ENCODE data around the gene CDK14. TPM values are rescaled to one million over a fixed set of nuclear protein-coding genes. Genes with fewer than 3 reads are reported as not detected.

Gene CDK14
- polyA plus RNA-seq, 3 donors, result 28.6 to 35.1 (median 33.7) TPM

DNA sequence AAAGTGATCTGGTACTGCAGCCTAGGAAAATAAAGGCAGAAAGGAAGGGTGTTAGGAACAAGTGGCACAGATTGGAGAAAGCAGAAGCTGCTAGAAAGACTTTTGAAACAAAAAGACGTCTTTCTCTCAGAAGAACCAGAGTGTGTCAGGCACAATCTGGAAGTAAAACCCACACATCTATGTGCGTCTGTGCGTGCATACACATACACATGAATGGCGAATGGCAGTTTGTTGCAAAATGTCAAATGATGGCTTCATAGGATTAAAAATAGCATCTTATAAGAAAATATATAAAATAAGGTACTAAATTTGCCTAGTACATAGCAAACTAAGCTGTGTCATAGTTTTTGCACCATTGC lies 246.3 kb downstream of the CDK14 start:
- DNase-seq (ENCODE audit: extremely low read depth in 1 of 11, low read depth in 9 of 11, low spot score in 4 of 11), result no peak

GRCh38 chr7:90843472-90843871 lies 247.4 kb downstream of the CDK14 start:
- no peak for DNase-seq (ENCODE audit: extremely low read depth in 1 of 11, low read depth in 9 of 11, low spot score in 4 of 11)

- no peak for DNase-seq (ENCODE audit: extremely low read depth in 1 of 11, low read depth in 9 of 11, low spot score in 4 of 11)
Measured at GRCh38 chr7:90844421-90844820, 248.3 kb downstream of the CDK14 start.

DNA sequence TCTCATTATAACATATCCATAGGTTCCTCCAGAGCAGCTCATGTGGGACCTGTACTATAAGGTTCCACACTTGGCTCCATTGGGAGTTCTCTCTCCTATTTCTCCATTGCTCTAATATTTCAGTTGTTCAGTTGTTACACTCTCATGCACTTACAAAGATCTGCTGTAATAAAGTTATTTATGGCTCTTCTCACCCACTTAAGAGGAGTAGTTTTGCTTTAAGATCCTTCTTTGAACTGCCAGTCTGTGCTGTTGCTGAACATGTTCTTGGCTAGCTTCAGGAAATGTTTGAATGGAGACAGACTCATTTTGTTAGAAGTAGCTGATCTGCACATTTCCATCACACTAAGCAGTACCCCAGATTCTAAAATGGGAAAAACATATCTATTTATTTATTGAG lies 250.1 kb downstream of the CDK14 start:
- no peak for DNase-seq (ENCODE audit: extremely low read depth in 1 of 11, low read depth in 9 of 11, low spot score in 4 of 11)

DNA sequence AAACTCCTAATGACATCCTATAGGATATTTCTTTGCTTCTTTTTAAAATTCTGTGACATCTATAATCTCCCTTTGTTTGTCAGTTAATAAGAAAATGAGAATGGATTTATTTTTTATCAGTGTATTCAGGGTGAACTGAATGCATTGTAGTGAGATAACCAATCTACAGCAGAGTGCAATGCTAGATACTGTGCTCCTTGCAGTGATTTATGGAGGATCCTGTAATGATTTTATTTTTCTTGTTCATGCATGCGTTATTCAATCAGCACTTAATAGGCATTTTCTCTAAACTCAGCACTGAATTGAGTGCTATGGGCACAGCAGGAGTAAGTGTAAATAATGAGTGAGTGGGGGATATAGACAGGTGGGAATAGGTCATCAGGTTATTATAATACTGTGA lies 253.9 kb downstream of the CDK14 start:
- DNase-seq (ENCODE audit: extremely low read depth in 1 of 11, low read depth in 9 of 11, low spot score in 4 of 11), result no peak

GRCh38 chr7:90850471-90850870 lies 254.3 kb downstream of the CDK14 start:
- no peak for DNase-seq (ENCODE audit: extremely low read depth in 1 of 11, low read depth in 9 of 11, low spot score in 4 of 11)

GRCh38 chr7:90853205-90853604 lies 257.1 kb downstream of the CDK14 start:
- DNase-seq (ENCODE audit: extremely low read depth in 1 of 11, low read depth in 9 of 11, low spot score in 4 of 11), result no peak

- peak in 8 of 11 donors; percentile 3 to 44 (median 21) for DNase-seq (ENCODE audit: extremely low read depth in 1 of 11, low read depth in 9 of 11, low spot score in 4 of 11)
Measured at GRCh38 chr7:90856351-90857070, 260.4 kb downstream of the CDK14 start.

DNA sequence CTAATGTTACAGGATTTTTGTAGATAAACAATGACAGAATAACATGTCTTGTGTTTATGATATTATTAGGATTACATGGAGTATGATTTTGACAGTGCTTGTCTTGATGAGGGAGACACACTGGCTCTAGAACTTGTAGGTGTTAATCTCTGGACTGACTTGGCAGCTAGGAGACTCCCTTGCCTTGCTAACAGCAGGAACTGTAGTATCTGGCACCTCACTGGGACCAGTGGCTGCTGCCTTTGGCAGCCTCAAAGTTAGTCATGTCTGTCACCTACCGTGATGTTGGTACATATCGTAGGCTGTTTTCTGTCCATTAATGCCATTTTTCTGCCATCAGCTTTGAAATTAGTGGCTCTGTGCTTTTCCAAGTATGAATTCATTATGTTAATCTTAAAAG lies 261.5 kb downstream of the CDK14 start:
- DNase-seq (ENCODE audit: extremely low read depth in 1 of 11, low read depth in 9 of 11, low spot score in 4 of 11), result no peak

GRCh38 chr7:90858546-90858945 lies 262.4 kb downstream of the CDK14 start:
- no peak for DNase-seq (ENCODE audit: extremely low read depth in 1 of 11, low read depth in 9 of 11, low spot score in 4 of 11)

- DNase-seq (ENCODE audit: extremely low read depth in 1 of 11, low read depth in 9 of 11, low spot score in 4 of 11), result no peak
Measured at GRCh38 chr7:90859521-90859920, 263.4 kb downstream of the CDK14 start.

DNA sequence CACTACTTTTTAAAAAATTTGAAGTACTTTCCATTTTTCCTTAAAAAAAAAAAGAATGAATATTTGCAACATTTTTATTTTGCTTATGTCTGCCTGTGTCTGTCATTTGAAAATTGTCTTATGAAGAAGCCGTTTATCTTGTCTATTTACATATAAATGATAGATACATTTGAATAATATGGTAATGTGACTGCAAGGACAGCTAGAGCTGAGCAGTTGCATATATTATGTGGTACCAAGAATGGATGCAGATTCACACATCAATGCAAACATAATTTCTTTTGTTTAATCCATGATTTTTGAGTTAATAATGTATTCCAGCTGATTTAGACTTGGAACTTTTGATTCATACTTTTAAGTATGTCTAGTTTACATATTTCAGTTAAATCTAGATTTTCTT lies 268.0 kb downstream of the CDK14 start:
- no peak for DNase-seq (ENCODE audit: extremely low read depth in 1 of 11, low read depth in 9 of 11, low spot score in 4 of 11)

GRCh38 chr7:90869335-90869734 lies 273.2 kb downstream of the CDK14 start:
- DNase-seq (ENCODE audit: extremely low read depth in 1 of 11, low read depth in 9 of 11, low spot score in 4 of 11), result no peak

DNA sequence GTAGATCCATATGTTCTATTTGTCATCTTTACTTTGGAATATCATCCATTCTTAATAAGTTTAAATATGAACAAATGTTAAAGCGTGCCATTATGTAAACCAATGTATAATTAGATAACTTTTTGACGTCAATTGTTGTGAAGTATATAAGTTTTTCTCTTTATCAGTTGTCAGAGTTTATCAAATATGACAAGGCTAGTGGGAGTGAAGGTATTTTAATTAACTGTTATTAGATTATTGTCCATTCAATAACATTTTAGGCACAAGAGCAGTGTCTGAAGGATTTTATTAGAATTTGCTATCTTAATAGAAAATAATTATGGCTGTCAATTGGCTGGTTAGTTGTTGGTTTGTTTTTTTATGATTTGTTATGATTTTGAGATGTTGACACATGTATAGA lies 280.6 kb downstream of the CDK14 start:
- no peak for DNase-seq (ENCODE audit: extremely low read depth in 1 of 11, low read depth in 9 of 11, low spot score in 4 of 11)

DNA sequence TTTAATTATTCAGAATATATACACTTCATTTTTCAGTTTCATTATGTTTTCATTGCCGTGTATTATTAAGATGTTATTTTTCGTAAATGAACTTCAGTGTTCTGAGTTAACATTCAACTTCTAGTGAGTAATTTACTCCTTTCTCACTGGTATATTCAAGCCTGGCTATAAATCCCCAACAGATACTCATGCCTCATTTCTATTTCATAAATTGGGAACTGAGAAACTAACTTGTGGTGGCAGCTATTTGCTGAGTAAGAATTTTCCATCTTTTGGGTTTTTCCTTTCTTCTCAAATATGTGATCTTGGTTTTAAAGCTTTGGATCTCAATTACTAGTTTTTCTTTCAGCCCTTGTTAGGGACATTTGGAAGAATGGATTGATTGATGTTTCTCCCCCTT lies 281.1 kb downstream of the CDK14 start:
- no peak for DNase-seq (ENCODE audit: extremely low read depth in 1 of 11, low read depth in 9 of 11, low spot score in 4 of 11)

GRCh38 chr7:90879924-90880323 lies 283.8 kb downstream of the CDK14 start:
- no peak for DNase-seq (ENCODE audit: extremely low read depth in 1 of 11, low read depth in 9 of 11, low spot score in 4 of 11)

GRCh38 chr7:90886416-90886815 lies 290.3 kb downstream of the CDK14 start:
- DNase-seq (ENCODE audit: extremely low read depth in 1 of 11, low read depth in 9 of 11, low spot score in 4 of 11), result no peak

- no peak for DNase-seq (ENCODE audit: extremely low read depth in 1 of 11, low read depth in 9 of 11, low spot score in 4 of 11)
Measured at GRCh38 chr7:90889210-90889609, 293.1 kb downstream of the CDK14 start.

DNA sequence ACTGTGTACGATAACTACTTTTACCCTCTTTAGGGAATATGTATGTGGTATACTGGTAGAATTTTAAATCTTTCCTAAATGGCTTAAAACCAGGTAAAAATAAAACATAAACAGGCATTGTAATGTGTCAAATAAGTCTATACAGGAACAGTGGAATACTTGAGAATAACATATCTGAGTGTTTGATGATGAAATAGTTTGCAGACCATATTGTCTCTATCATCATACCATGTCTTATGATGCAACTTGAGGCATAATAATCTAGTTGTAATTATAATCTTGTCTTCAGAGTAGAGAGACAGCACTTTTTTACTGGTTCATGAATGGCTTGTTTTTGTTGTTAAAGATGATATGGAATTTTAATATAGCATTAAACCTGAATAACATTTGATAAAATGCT lies 293.5 kb downstream of the CDK14 start:
- no peak for DNase-seq (ENCODE audit: extremely low read depth in 1 of 11, low read depth in 9 of 11, low spot score in 4 of 11)

DNA sequence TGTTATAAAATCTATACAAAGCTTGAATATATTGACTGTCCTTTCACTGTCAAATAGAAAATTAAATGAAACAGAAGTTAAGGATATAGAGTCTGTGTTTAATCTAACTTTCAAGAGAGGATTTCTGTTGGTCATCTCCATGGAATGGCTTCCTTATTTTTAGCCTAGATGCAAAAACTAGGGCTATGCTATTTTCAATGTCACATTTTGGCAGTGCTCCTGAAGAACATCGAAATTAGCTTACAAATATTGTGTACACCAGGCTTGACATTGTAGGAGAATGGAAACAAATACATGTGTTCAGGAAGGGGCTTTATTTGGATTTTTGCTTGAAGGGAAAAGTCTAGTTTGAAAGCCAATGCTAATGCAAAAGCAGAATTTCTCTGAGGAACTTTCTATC lies 295.4 kb downstream of the CDK14 start:
- DNase-seq (ENCODE audit: extremely low read depth in 1 of 11, low read depth in 9 of 11, low spot score in 4 of 11), result no peak

DNA sequence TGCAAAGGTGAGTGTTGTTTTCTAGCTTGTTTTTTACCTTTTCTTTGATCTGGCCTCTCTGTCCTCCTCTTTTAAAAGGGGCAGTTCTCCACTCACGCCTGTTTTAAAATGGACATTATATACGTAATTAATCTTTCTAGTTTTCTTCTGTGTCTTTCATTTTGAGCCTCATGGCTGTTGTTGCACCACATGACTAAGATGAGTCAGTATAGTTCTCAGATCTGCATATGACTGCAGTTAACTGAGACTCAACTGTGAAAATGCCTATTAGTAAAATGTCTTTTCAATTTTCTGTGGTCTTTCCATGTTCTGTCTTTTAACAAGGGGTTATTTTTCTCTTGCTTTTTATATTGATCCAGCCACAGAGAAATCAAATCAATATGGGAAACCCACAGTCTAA lies 296.1 kb downstream of the CDK14 start:
- no peak for DNase-seq (ENCODE audit: extremely low read depth in 1 of 11, low read depth in 9 of 11, low spot score in 4 of 11)

- DNase-seq (ENCODE audit: extremely low read depth in 1 of 11, low read depth in 9 of 11, low spot score in 4 of 11), result no peak
Measured at GRCh38 chr7:90894122-90894521, 298.0 kb downstream of the CDK14 start.
